Right cardiac atrium (tissue), 5 donors: ENCODE measurements around the gene UBR2. TPM values are rescaled to one million over a fixed set of nuclear protein-coding genes. Genes with fewer than 3 reads are reported as not detected.

Experiments
- ATAC-seq, 2 donors: fragments of 200-7000 bp; cut with Tn5 transposase; one replicate each; pipeline versions ENCODE4 v1.8.0 to v1.9.1; 2020; ENCODE audit warnings: moderate library complexity in 2 of 2, mild to moderate bottlenecking in 1 of 2
- DNase-seq, 3 donors: peaks; one replicate each; pipeline ENCODE4 v3.0.0-alpha.2; 2020
- H3K27ac ChIP-seq: one replicate; pipeline ENCODE4 v1.5.1; 2013; ENCODE audit warnings: mild to moderate bottlenecking, low read length, control low read depth, moderate library complexity
- H3K27me3 ChIP-seq: one replicate; pipeline ENCODE4 v1.6.1; 2013; ENCODE audit not compliant: control insufficient read depth, insufficient read depth
- H3K4me1 ChIP-seq: one replicate; pipeline ENCODE4 v1.6.1; 2013; ENCODE audit warnings: low read length; ENCODE audit not compliant: control insufficient read depth, insufficient read depth
- H3K4me3 ChIP-seq: one replicate; pipeline ENCODE4 v1.5.1; 2013; ENCODE audit warnings: low read length, control low read depth
- H3K9me3 ChIP-seq: one replicate; pipeline ENCODE4 v1.6.1; 2013; ENCODE audit warnings: low read length; ENCODE audit not compliant: control insufficient read depth
- WGBS: extraction: QIAGEN DNeasy Blood & Tissue Kit; methylation state at CpG from one replicate; pipeline ENCODE4 v1.1.7; 2013; 5-methylcytosine and 5-hydroxymethylcytosine counted together
- intact Hi-C, 4 donors: fragments of 100-400 bp; cut with DNase I; formaldehyde crosslinking; loops; one replicate each; pipeline versions ENCODE4 v1.11.0 to v1.14.0; 2022 to 2023
- polyA plus RNA-seq: library from polyadenylated mRNA; stranded (reverse); fragments of 200-250 nt; gene quantifications from one replicate; pipeline ENCODE4 v1.2.3, GENCODE V29; 2013
- total RNA-seq, 4 donors: library from RNA; stranded (reverse); fragmentation: NEBNext Ultra II Directional; extraction: Animal tissue kit (Norgen Biotek cat#: 25700); gene quantifications; one replicate each; pipeline ENCODE4 v1.2.1, GENCODE V29; 2021
- donor health status: healthy with polysubstance abuse.
- donor health status: DM: no; HTN: yes; CAD: no.
- donor health status: DM: no; HTN: no; CAD: no.
- donor health status: DM: no; HTN: yes; CAD: no; lungs with severe emphysema.
- donor health status: DM: yes; HTN: yes; CAD: no.

UBR2 gene
- total and polyA plus RNA-seq, 5 donors, result 11.5 to 31.5 (median 29.2) TPM

DNA sequence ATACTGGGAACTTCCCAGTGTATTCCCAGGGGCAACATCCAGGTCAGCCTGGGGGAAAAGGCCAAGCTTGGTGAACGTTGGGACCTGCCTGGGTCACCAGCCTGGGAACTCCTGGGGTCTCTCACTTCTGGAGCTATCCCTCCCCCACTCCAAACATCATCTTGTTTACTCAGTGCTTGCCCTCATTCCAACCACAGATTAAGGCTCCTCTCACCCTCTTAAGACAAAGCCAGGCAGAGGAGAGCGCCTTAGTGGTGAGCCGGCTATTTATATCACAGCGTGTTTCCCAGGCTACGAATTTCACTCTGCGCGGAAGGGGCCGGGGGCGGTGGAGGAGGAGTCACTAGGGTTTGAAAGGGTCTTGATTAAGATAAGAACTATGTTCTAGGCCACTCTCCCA, 146.5 kb downstream of the UBR2 start:
- Histone ChIP-seq H3K27ac (no peak overlapping the region), H3K27me3 (no peaks in the 10 kb centered on the region), H3K4me3 (no peak overlapping the region), H3K9me3 (no peaks in the 10 kb centered on the region), H3K4me1 (no peaks in the 10 kb centered on the region)
- WGBS, result 32% methylated on average over 9 of the region's 9 CpGs
- intact Hi-C loops, result no loop called here
- peak; percentile 24 to 45 for ATAC-seq
- no peak for DNase-seq

DNA sequence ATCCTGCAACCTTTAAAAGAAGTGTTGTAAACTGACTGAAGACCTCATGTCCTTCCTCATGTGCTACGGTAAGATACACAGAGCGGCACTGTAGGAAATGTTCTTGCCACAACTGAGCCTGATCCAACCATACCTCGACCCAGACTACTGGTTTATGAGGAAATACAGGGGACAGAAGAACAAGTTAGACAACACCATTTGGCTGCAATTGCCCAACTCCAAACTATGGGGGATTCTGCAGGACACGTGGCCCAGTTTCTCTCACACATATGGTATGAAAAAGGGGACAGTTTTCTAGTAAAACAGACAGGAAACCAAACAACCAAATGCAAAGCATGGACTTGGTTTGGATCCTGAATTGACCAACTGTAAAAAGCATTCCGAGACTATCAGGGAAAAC, 148.1 kb downstream of the UBR2 start:
- WGBS, result 94% methylated on average over 5 of the region's 5 CpGs
- Histone ChIP-seq H3K27ac (no peak overlapping the region), H3K4me1 (no peaks in the 10 kb centered on the region), H3K9me3 (no peaks in the 10 kb centered on the region), H3K27me3 (no peaks in the 10 kb centered on the region), H3K4me3 (no peak overlapping the region)
- intact Hi-C loops, result no loop called here
- no peak for DNase-seq
- ATAC-seq, result no peak

DNA sequence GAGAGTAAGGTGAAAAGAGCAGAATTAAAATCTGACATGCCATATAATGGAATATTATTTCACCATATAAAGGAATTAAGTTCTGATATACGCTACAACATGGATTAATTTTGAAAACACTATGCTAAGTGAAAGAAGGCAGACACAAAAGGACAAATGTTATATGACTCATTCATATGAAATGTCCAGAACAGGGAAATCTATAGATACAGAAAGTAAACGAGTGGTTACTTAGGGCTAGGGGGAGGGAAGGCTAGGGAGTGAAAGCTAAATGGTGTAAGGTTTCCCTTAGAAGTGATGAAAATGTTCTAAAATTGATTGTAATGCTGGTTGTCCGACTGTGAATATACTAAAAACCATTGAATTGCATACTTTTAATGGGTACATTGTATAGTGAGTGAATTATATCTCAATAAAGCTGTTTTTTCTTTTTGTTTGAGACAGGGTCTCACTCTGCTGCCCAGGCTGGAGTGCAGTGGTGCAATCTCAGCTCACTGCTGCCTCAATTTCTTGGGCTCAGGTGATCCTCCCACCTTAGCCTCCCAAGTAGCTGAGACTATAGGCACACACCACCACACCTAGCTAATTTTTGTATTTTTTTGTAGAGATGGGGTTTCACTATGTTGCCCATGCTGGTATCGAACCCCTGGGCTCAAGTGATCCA, 150.4 kb downstream of the UBR2 start:
- 77% methylated on average over 4 of the region's 4 CpGs for WGBS
- no peak for ATAC-seq
- no peaks in the 10 kb centered on the region for H3K4me1 ChIP-seq
- H3K27ac ChIP-seq, result no peak overlapping the region
- no peaks in the 10 kb centered on the region for H3K9me3 ChIP-seq
- intact Hi-C loops, result no loop called here
- no peaks in the 10 kb centered on the region for H3K27me3 ChIP-seq
- H3K4me3 ChIP-seq, result no peak overlapping the region
- no peak for DNase-seq

DNA sequence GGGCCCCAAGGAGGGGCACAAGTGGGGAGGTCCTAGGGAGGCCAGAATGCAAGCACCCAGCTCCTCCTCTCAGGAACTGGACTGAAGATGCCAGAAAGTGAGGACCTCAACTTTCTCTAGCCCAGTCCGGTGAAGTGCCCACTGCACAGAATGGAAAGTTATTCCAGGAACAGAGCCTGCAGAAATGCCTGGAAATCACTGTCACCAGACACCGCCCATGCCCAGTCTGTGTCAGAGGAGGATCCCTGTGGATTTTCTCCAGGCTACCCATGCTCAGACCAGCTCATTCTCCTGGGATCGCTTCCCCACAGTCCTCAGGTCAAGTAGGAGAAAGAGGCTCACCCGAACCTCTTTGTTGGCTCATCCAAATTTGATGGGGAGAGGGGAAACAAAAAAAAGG, 152.0 kb downstream of the UBR2 start:
- Histone ChIP-seq H3K27ac (no peak overlapping the region), H3K9me3 (no peaks in the 10 kb centered on the region), H3K4me3 (no peak overlapping the region), H3K4me1 (no peaks in the 10 kb centered on the region), H3K27me3 (no peaks in the 10 kb centered on the region)
- WGBS, result 87% methylated on average over 4 of the region's 4 CpGs
- no peak for ATAC-seq
- peak in 1 of 3 donors; percentile 11 for DNase-seq
- intact Hi-C loops, result no loop called here

DNA sequence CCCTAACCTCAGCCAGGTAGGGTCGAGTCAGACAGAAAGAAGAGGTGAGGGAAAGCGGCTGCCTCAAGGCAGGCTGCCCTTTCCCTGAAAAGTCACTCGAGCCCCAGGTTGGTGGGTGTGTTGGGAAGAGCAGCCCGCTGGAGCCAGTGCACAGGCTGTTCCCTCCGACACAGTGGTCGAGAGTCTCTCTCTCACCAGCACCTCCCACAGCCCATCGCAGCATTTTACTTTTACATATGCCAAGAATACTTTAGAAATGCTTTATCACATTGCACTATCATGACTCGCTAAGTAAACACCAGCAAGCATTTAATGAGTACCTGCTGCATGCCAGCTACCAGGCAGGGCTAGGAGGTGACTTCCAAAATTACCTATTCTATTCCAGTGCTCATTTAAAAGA, 156.9 kb downstream of the UBR2 start:
- Histone ChIP-seq H3K27me3 (no peaks in the 10 kb centered on the region), H3K4me3 (no peak overlapping the region), H3K9me3 (no peaks in the 10 kb centered on the region), H3K27ac (no peak overlapping the region), H3K4me1 (no peaks in the 10 kb centered on the region)
- ATAC-seq (no peak), DNase-seq (peak in 1 of 3 donors; percentile 11)
- intact Hi-C loops, result loop anchor here in 2 of 4 donors (10.0 kb wide), 2 partner anchors 56 to 154 kb away; partner anchors contain the start of gene RPL7L1 (in 1 of the 2)
- 77% methylated on average over 8 of the region's 8 CpGs for WGBS

DNA sequence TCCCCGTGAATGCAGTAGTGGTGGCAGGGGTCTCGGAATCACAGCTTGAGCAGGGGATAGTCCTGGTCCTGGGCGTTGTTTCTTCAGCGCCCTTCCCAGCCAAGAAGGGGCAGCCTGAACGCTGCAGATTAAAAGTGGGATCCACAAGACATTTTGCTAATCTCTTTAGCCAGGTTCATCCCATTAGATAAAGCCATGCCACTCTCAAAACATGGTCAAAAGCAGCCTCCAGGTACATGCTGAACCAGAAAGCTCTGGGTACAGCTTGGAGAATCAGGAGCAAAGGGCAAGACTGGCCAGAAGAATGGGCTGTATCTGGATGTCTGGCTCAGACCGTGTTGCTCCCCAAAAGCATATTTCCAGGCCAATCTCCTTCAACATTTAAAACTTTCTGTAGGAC, 158.7 kb downstream of the UBR2 start, which contains the start of gene PRPH2:
Gene PRPH2, minus strand, starts transcription at position 101 of the 400 bp plus-strand sequence. CDS start 263 bp downstream, outside the sequence.
- intact Hi-C loops, result loop anchor here in 2 of 4 donors (10.0 kb wide), 2 partner anchors 58 to 152 kb away; partner anchors contain the start of gene RPL7L1 (in 1 of the 2)
- Histone ChIP-seq H3K4me3 (no peak within 1 kb of the TSS), H3K27ac (no peak within 1 kb of the TSS), H3K9me3 (no peaks in the 10 kb centered on the region), H3K27me3 (no peaks in the 10 kb centered on the region), H3K4me1 (no peaks in the 10 kb centered on the region)
- no peak for ATAC-seq
- 91% methylated on average over 6 of the region's 6 CpGs for WGBS
- no peak for DNase-seq

DNA sequence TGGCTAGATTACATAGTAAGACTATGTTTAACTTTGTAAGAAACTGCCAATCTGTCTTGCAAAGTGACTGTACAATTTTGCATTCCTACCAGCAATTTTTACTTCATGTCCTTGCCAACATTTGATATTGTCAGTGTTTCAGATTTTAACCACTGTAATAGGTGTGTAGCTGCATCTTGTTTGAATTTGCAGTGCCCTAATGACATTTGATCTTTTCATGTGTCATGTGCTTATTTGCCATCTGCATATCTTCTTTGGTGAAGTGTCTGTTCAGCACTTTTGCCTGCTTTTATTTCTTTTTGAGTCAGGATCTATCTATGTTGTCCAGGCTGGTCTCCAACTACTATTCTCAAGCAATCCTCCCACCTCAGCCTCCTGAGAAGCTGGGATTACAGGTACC, 161.0 kb downstream of the UBR2 start:
- Histone ChIP-seq H3K4me1 (no peaks in the 10 kb centered on the region), H3K9me3 (no peaks in the 10 kb centered on the region), H3K27ac (no peak overlapping the region), H3K4me3 (no peak overlapping the region), H3K27me3 (no peaks in the 10 kb centered on the region)
- ATAC-seq (no peak), DNase-seq (no peak)
- intact Hi-C loops, result loop anchor here (5.0 to 10.0 kb wide), 3 partner anchors 60 to 150 kb away; partner anchors contain the start of gene RPL7L1 (in 1 of the 4)

DNA sequence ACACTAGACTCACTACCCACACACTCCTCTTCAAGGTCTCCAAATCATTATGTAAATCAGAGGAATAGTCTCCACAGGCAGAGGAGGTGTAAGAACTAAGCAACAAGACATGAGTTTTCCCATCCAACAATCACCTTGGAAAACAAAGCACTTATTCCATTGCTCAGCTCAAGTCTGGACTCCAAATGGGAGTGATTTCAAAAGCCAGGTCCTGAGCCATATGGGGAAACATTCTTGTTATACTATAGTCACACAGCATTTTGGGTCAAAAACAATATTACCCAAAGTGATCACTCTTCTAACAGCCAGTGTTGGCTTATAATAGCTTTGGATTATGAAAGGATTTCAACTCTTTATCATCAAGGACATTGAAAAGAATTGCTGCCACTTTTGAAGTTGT, 162.2 kb downstream of the UBR2 start:
- Histone ChIP-seq H3K4me1 (no peaks in the 10 kb centered on the region), H3K27ac (no peak overlapping the region), H3K9me3 (no peaks in the 10 kb centered on the region), H3K4me3 (peak overlapping the region; percentile 56), H3K27me3 (no peaks in the 10 kb centered on the region)
- intact Hi-C loops, result loop anchor here (5.0 to 10.0 kb wide), 3 partner anchors 61 to 149 kb away; partner anchors contain the start of gene RPL7L1 (in 1 of the 4)
- DNase-seq (no peak), ATAC-seq (no peak)

DNA sequence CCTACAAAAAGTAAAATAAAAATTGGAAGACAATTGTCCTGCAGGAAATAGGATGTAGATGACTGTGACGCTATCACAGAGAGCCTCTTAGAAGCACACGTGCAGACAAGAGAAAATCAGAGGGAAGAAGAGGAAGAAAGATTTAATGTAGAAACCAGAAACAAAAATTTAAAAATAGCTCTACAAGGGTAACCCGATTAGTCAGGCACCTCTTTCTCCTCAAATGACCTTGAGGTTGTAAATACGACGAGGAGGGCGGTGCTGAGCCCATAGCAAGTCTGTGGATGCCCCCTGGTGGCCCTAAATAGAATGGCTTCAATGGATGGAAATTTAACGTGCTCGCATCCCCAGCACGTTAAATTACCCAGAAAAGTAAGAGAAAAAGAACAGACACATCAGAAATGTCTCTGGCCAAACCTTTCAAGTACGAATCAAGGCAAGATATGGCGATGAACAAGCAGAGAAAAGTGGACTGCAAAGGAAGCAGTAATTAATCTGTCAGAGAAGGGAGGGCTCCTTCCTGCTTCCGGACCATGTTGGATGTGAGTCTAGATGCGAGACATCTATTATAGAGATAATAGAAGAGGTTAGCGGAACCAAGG, 162.8 kb downstream of the UBR2 start:
- DNase-seq (peak; percentile 69 to 87 (median 69)), ATAC-seq (peak; percentile 94)
- Histone ChIP-seq H3K27ac (peak overlapping the region; percentile 58), H3K27me3 (no peaks in the 10 kb centered on the region), H3K9me3 (no peaks in the 10 kb centered on the region), H3K4me3 (peak overlapping the region; percentile 56), H3K4me1 (no peaks in the 10 kb centered on the region)
- intact Hi-C loops, result loop anchor here (5.0 to 10.0 kb wide), 3 partner anchors 62 to 148 kb away; partner anchors contain the start of gene RPL7L1 (in 1 of the 4)
- WGBS, result under 1% methylated on average over 14 of the region's 14 CpGs

DNA sequence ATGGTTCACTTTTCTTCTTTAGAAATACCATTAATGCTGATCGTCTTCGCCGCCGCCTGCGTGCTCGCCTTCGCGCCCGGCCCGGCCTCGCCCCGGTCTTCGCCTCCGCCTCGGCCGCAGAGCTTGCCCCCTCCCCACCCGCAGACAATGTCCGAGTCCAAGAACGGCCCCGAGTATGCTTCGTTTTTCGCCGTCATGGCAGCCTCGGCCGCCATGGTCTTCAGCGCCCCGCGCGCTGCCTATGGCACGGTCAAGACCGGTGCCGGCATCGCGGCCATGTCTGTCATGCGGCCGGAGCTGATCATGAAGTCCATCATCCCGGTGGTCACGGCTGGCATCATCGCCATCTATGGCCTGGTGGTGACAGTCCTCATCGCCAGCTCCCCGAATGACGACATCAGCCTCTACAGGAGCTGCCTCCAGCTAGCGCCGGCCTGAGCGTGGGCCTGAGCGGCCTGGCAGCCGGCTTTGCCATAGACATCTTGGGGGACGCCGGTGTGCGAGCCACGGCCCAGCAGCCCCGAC, 163.3 kb downstream of the UBR2 start:
- intact Hi-C loops, result loop anchor here (5.0 to 10.0 kb wide), 3 partner anchors 62 to 148 kb away; partner anchors contain the start of gene RPL7L1 (in 1 of the 4)
- ATAC-seq (peak; percentile 74 to 77), DNase-seq (peak; percentile 65 to 83 (median 81))
- Histone ChIP-seq H3K4me1 (no peaks in the 10 kb centered on the region), H3K27me3 (no peaks in the 10 kb centered on the region), H3K4me3 (peak overlapping the region; percentile 56), H3K27ac (peak overlapping the region; percentile 58), H3K9me3 (no peaks in the 10 kb centered on the region)
- WGBS, result 13% methylated on average over 52 of the region's 52 CpGs

DNA sequence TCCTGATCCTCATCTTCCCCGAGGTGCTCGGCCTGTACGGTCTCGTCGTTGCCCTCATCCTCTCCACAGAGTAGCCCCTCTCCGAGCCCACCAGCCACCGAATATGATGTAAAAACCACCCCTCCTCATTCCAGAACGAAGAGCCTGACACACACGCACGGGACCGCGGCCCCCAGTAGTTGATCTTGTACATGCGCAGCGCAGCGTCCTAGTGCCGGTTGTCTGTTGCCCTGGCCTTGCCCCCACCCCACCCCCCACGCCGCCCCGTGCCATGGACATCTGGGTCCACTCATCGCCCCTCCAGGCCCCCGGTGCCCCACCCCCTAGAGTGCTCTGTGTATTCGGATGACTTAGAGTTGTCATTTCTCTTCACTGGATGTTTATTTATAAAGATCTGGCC, 163.8 kb downstream of the UBR2 start:
- no peaks in the 10 kb centered on the region for H3K27me3 ChIP-seq
- peak overlapping the region; percentile 56 for H3K4me3 ChIP-seq
- ATAC-seq (peak; percentile 21 to 22), DNase-seq (peak in 2 of 3 donors; percentile 60 to 69)
- intact Hi-C loops, result loop anchor here (5.0 to 10.0 kb wide), 3 partner anchors 63 to 147 kb away; partner anchors contain the start of gene RPL7L1 (in 1 of the 4)
- H3K27ac ChIP-seq, result peak overlapping the region; percentile 30
- no peaks in the 10 kb centered on the region for H3K4me1 ChIP-seq
- H3K9me3 ChIP-seq, result no peaks in the 10 kb centered on the region
- 59% methylated on average over 22 of the region's 22 CpGs for WGBS
